ENCODE results near the gene PLEKHA8. TPM values are rescaled to one million over a fixed set of nuclear protein-coding genes. Genes with fewer than 3 reads are reported as not detected.

The PLEKHA8 gene
- total RNA-seq, 1 experiment from 2014 or later, result 8.4 TPM

- no TSS peak for BruUV-seq (replicated peaks)
- Histone ChIP-seq H3K9me2 (replicated peaks; ENCODE audit: low read length) (no peaks in the 10 kb centered on the region), H3K9ac (ENCODE audit: low read length) (no peak overlapping the region), H3K27ac (ENCODE audit: low read length) (peak overlapping the region; percentile 42; the same call in 1 of the 2 replicates), H3K4me1 (ENCODE audit: insufficient read depth, low read length) (peaks cover 17% of the 10 kb centered on the region), H2AFZ (ENCODE audit: low read length) (no peak overlapping the region), H3K27me3 (ENCODE audit: low read length) (no peaks in the 10 kb centered on the region), H3K79me2 (ENCODE audit: low read length) (peaks cover 22% of the 10 kb centered on the region), H4K20me1 (ENCODE audit: low read length) (no peaks in the 10 kb centered on the region), H3F3A (ENCODE audit: low read length, unreplicated experiment) (peaks cover 3% of the 10 kb centered on the region), H3K4me3 (ENCODE audit: low read length) (no peak overlapping the region), H3K9me3 (ENCODE audit: low read length) (no peaks in the 10 kb centered on the region), H3K4me2 (ENCODE audit: low read length) (peak overlapping the region; percentile 73), H3K36me3 (ENCODE audit: low read depth, low read length) (no peaks in the 10 kb centered on the region)
- CTCF ChIA-PET, result interaction anchor here (0.5 to 1.3 kb wide), 2 partner anchors 43 to 1975 kb away, joined by 3 read pairs; no protein-coding TSS in a partner anchor
- DNase-seq, result no peak
- intact Hi-C loops (cut with micrococcal nuclease), result no loop called here
- POLR2A ChIA-PET (ENCODE audit: unreplicated experiment), result interaction anchor here (0.5 to 0.6 kb wide), 2 partner anchors 9 to 100 kb away, joined by 3 read pairs; partner anchors contain the start of gene PLEKHA8
- TF ChIP-seq CTCF (conservative IDR thresholded peaks at IDR 0.05; ENCODE audit: low read depth, low read length) (0 out of 2 replicates have a peak, but pooled peaks have one; percentile 26), EZH2phosphoT487 (IDR thresholded peaks at IDR 0.05; ENCODE audit: borderline replicate concordance, low read length) (no peak)
- ATAC-seq, result peak; percentile 51; the same call in 1 of the 2 replicates
Measured at GRCh38 chr7:30019387-30019786, 8.8 kb upstream of the PLEKHA8 start.

GRCh38 chr7:30019960-30020359 lies 8.3 kb upstream of the PLEKHA8 start:
- Histone ChIP-seq H4K20me1 (ENCODE audit: low read length) (no peaks in the 10 kb centered on the region), H3K4me1 (ENCODE audit: insufficient read depth, low read length) (peaks cover 21% of the 10 kb centered on the region), H3F3A (ENCODE audit: low read length, unreplicated experiment) (peaks cover 3% of the 10 kb centered on the region), H3K9me3 (ENCODE audit: low read length) (no peaks in the 10 kb centered on the region), H3K4me3 (ENCODE audit: low read length) (no peak overlapping the region), H3K79me2 (ENCODE audit: low read length) (peaks cover 28% of the 10 kb centered on the region), H3K4me2 (ENCODE audit: low read length) (peak overlapping the region; percentile 73), H2AFZ (ENCODE audit: low read length) (0 out of 2 replicates have a peak overlapping the region, but pooled peaks have one; percentile 20), H3K27ac (ENCODE audit: low read length) (peak overlapping the region; percentile 42), H3K9ac (ENCODE audit: low read length) (no peak overlapping the region), H3K27me3 (ENCODE audit: low read length) (no peaks in the 10 kb centered on the region), H3K36me3 (ENCODE audit: low read depth, low read length) (no peaks in the 10 kb centered on the region), H3K9me2 (replicated peaks; ENCODE audit: low read length) (no peaks in the 10 kb centered on the region)
- TF ChIP-seq EZH2 (IDR thresholded peaks at IDR 0.05; ENCODE audit: low read length, unreplicated experiment) (no peak), CTCF (conservative IDR thresholded peaks at IDR 0.05; ENCODE audit: low read depth, low read length) (no peak), EZH2phosphoT487 (IDR thresholded peaks at IDR 0.05; ENCODE audit: borderline replicate concordance, low read length) (no peak)
- POLR2A ChIA-PET (ENCODE audit: unreplicated experiment), result interaction anchor here (0.5 to 0.6 kb wide), 2 partner anchors 9 to 101 kb away, joined by 3 read pairs; partner anchors contain the start of gene PLEKHA8
- ATAC-seq, result peak; percentile 92
- peak; percentile 68 for DNase-seq
- intact Hi-C loops (cut with micrococcal nuclease), result no loop called here
- CTCF ChIA-PET, result interaction anchor here (0.5 to 1.3 kb wide), 3 partner anchors 42 to 1975 kb away, joined by 3 read pairs; no protein-coding TSS in a partner anchor
- no TSS peak for BruUV-seq (replicated peaks)

GRCh38 chr7:30020535-30020934 lies 7.7 kb upstream of the PLEKHA8 start:
- Histone ChIP-seq H3K27ac (ENCODE audit: low read length) (peak overlapping the region; percentile 42; the same call in 1 of the 2 replicates), H3K79me2 (ENCODE audit: low read length) (peaks cover 33% of the 10 kb centered on the region), H2AFZ (ENCODE audit: low read length) (no peak overlapping the region), H3K36me3 (ENCODE audit: low read depth, low read length) (no peaks in the 10 kb centered on the region), H3K9me2 (replicated peaks; ENCODE audit: low read length) (no peaks in the 10 kb centered on the region), H4K20me1 (ENCODE audit: low read length) (no peaks in the 10 kb centered on the region), H3K4me3 (ENCODE audit: low read length) (peak overlapping the region; percentile 36; the same call in 1 of the 2 replicates), H3K27me3 (ENCODE audit: low read length) (no peaks in the 10 kb centered on the region), H3K9ac (ENCODE audit: low read length) (no peak overlapping the region), H3K4me1 (ENCODE audit: insufficient read depth, low read length) (peaks cover 26% of the 10 kb centered on the region), H3K9me3 (ENCODE audit: low read length) (no peaks in the 10 kb centered on the region), H3F3A (ENCODE audit: low read length, unreplicated experiment) (peaks cover 3% of the 10 kb centered on the region), H3K4me2 (ENCODE audit: low read length) (peak overlapping the region; percentile 73)
- TF ChIP-seq EZH2 (IDR thresholded peaks at IDR 0.05; ENCODE audit: low read length, unreplicated experiment), result no peak
- no peak for TF ChIP-seq EZH2phosphoT487 (IDR thresholded peaks at IDR 0.05; ENCODE audit: borderline replicate concordance, low read length)
- no peak for TF ChIP-seq CTCF (conservative IDR thresholded peaks at IDR 0.05; ENCODE audit: low read depth, low read length)
- intact Hi-C loops (cut with micrococcal nuclease), result no loop called here
- ChIA-PET POLR2A (ENCODE audit: unreplicated experiment) (no interaction called here), CTCF (no interaction called here)
- DNase-seq (no peak), ATAC-seq (no peak)
- BruUV-seq (replicated peaks), result no TSS peak

Measured in PC-3 (cell line).